ENCODE measurements around the gene CUEDC2.
A peak's percentile ranks its signal among the peaks of the same experiment; 100 is the strongest.

Gene CUEDC2

DNA sequence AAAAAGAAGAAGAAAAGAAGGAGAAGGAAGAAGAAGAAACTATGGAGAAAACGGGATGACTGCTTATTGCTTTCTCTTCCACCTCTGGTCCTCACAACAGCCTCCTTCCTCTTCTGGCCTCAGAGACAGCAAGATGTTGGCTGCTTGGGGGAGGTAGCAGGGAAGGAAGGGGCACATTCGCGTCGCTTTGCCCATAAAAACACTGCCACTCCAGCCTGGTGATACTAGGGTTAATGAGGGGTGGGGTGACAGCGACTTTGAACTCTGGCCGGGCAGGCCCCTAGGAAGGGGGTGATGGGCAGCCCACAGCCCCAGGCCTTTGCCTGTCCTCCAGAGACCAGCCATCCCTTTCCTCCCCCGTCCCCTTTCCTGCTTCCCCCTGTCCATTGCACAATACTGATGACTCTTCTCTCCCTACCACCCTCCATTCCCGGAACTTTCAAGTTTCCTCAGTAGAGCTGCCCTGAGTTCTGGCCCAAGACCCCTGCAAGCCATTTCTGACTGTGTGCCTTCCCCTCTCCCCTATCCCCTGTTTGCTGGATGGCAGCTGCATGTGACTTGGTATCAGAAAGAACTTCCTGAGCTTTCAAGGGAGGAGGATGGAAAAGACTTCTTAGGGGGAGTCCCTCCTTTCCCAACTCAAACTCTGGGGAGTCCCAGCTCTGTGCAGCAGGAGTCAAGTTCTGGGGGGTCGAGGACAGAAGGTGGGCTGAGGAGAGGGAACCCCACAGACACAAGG is 2.2 kb upstream of the CUEDC2 start:
- TF ChIP-seq, protein P1, sequence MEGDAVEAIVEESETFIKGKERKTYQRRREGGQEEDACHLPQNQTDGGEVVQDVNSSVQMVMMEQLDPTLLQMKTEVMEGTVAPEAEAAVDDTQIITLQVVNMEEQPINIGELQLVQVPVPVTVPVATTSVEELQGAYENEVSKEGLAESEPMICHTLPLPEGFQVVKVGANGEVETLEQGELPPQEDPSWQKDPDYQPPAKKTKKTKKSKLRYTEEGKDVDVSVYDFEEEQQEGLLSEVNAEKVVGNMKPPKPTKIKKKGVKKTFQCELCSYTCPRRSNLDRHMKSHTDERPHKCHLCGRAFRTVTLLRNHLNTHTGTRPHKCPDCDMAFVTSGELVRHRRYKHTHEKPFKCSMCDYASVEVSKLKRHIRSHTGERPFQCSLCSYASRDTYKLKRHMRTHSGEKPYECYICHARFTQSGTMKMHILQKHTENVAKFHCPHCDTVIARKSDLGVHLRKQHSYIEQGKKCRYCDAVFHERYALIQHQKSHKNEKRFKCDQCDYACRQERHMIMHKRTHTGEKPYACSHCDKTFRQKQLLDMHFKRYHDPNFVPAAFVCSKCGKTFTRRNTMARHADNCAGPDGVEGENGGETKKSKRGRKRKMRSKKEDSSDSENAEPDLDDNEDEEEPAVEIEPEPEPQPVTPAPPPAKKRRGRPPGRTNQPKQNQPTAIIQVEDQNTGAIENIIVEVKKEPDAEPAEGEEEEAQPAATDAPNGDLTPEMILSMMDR (IDR thresholded peaks at IDR 0.05; ENCODE audit: control insufficient read depth, extremely low read depth, insufficient read depth), result no peak
- DNase-seq (ENCODE audit: low read depth), result no peak
- no peak overlapping the region for H3K4me3 ChIP-seq (ENCODE audit: low read depth, low read length)

DNA sequence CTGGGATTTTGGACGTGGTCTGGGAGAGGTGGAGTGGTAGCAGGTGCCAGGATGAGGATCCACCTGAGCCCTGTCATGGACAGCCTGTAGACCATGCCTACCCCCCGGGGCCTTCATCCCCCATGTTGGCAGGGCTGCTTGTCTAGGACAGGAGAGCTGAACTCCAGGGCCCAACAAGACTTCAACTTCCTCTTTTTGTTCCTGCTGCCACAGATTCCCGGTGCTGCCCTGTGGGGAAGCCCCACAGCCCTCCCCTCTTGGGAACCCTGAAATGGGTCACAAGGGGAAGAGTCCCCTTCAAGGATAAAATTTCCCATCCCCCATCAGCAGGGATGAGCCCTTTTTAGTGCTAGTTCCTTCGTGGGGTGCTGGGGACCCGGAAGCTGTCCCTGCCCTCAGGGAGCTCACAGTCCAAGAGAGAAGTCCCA is 1.3 kb upstream of the CUEDC2 start:
- TF ChIP-seq, protein P1 (IDR thresholded peaks at IDR 0.05; ENCODE audit: control insufficient read depth, extremely low read depth, insufficient read depth), result no peak
- no peak for DNase-seq (ENCODE audit: low read depth)
- no peak overlapping the region for H3K4me3 ChIP-seq (ENCODE audit: low read depth, low read length)

DNA sequence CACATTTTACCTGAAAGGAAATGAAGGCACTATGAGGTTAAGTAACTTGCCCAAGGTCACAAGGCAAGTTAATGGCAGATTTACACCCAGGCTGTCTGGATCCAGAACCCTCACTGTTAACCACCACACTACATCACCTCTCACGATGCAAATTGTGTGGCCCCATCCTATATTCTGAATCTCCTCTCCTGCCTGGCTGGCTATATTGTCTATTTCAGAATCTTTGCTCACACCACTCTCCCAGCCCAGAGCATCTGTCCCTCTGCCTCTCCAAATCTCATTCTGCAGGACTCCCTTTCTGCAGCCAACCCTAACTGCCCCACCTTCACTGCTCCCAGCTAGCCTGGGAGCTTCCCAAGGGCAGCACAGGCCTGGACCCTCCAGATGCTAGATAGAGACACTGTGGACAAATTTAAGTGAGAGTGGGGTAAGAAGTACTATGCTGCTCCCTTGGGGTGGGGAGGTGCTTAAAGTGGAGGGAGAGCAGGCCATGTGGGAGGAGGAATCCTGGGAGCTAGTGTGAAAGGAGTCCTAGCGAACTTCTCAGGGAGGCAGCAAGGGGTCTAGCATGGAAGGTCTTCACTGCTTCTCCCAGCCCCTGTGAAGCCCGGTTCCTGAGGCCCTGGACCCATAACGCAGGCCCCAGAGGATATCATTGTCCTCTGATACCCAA is 786 bp downstream of the CUEDC2 start:
- no peak for DNase-seq (ENCODE audit: low read depth)
- H3K4me3 ChIP-seq (ENCODE audit: low read depth, low read length), result peak overlapping the region; percentile 68
- TF ChIP-seq, protein P1 (IDR thresholded peaks at IDR 0.05; ENCODE audit: control insufficient read depth, extremely low read depth, insufficient read depth), result no peak

GRCh38 chr10:102429468-102429867 is 2.9 kb downstream of the CUEDC2 start:
- TF ChIP-seq, protein P1 (IDR thresholded peaks at IDR 0.05; ENCODE audit: control insufficient read depth, extremely low read depth, insufficient read depth), result no peak
- no peak overlapping the region for H3K4me3 ChIP-seq (ENCODE audit: low read depth, low read length)
- no peak for DNase-seq (ENCODE audit: low read depth)

DNA sequence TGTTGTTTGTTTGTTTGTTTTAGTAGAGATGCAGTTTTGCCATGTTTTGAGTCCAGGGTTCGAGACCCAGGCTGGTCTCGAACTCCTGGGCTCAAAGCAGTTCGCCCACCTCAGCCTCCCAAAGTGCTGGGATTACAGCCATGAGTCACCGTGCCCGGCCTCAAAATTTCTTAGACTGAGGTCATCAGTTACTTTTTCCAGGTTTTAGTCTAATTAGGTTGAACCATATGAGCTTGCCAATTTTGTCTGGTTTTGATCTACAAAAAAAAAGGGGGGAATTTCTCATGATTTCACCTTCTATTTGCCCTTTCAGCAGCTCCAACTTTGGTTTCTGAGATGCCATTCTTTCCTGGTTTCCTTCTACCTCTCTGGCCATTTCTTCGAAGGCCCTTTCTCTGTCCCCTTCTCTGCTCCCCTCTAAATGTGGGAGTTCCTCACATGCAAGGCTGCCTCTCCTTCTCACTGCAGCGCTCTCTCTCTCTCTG is 5.5 kb downstream of the CUEDC2 start:
- H3K4me3 ChIP-seq (ENCODE audit: low read depth, low read length), result no peak overlapping the region
- TF ChIP-seq, protein P1 (IDR thresholded peaks at IDR 0.05; ENCODE audit: control insufficient read depth, extremely low read depth, insufficient read depth), result no peak
- DNase-seq (ENCODE audit: low read depth), result no peak

DNA sequence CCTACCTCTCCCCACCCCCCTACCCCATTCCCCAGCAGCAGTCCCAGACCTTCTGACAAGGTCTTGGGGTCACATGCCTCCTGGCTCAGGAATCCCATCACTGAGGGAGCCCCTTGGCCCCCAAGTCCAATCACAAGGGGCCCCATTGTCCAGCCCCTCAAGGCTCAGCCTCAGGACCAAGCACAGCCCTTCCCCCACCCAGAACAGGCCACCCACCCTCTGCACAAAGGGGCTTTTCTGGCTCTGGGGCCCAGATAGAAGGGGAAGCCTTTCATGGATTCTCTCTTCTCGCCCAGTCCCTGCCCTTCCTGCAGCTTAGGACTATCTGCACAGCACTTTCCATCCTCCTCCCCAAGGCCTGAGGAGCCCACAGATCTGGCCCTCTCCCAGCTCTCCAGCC is 6.9 kb downstream of the CUEDC2 start:
- TF ChIP-seq, protein P1 (IDR thresholded peaks at IDR 0.05; ENCODE audit: control insufficient read depth, extremely low read depth, insufficient read depth), result no peak
- no peak for DNase-seq (ENCODE audit: low read depth)
- no peak overlapping the region for H3K4me3 ChIP-seq (ENCODE audit: low read depth, low read length)

Measured in LNCaP clone FGC (cell line).